Measurements from ENCODE around the gene PCDH15.

PCDH15 gene

GRCh38 chr10:53836638-53837037 lies 964.4 kb downstream of the PCDH15 start:
- Histone ChIP-seq H3K27me3 (ENCODE audit: insufficient read depth, low read length) (0 out of 2 replicates have a peak, but pooled peaks cover 9% of the 10 kb centered on the region), H2AFZ (ENCODE audit: low read length, unreplicated experiment) (no peak overlapping the region), H3K79me2 (ENCODE audit: control insufficient read depth, insufficient read depth, low read length, unreplicated experiment) (no peaks in the 10 kb centered on the region), H3K4me1 (ENCODE audit: control insufficient read depth, insufficient read depth, low read length, unreplicated experiment) (no peaks in the 10 kb centered on the region), H3K4me3 (ENCODE audit: low read depth, low read length) (no peak overlapping the region), H3K36me3 (ENCODE audit: insufficient read depth, low read length) (no peaks in the 10 kb centered on the region), H3K27ac (ENCODE audit: low read depth, low read length) (no peak overlapping the region)

DNA sequence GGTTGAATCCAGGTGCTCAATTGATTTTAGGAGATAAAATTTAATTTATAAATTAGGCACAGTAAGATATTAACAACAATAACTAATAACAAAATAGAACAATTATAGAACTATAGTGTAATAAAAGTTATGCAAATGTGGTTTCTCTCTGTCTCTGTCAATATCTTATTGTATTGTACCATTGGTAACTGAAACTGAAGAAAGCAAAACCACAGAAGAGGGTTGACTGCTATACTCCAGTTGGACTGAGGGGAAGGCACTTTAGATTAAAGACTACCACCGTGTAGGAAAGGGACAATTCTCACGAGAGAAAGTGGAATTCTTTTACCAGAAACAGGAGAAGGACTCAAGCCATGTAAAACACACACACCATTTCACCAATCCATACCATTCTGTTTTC lies 967.1 kb downstream of the PCDH15 start:
- Histone ChIP-seq H3K4me3 (ENCODE audit: low read depth, low read length) (no peak overlapping the region), H3K27ac (ENCODE audit: low read depth, low read length) (no peak overlapping the region), H3K27me3 (ENCODE audit: insufficient read depth, low read length) (no peaks in the 10 kb centered on the region), H3K36me3 (ENCODE audit: insufficient read depth, low read length) (no peaks in the 10 kb centered on the region), H3K79me2 (ENCODE audit: control insufficient read depth, insufficient read depth, low read length, unreplicated experiment) (no peaks in the 10 kb centered on the region), H3K4me1 (ENCODE audit: control insufficient read depth, insufficient read depth, low read length, unreplicated experiment) (no peaks in the 10 kb centered on the region), H2AFZ (ENCODE audit: low read length, unreplicated experiment) (no peak overlapping the region)

- H2AFZ ChIP-seq (ENCODE audit: low read length, unreplicated experiment), result no peak overlapping the region
- no peaks in the 10 kb centered on the region for H3K4me1 ChIP-seq (ENCODE audit: control insufficient read depth, insufficient read depth, low read length, unreplicated experiment)
- no peak overlapping the region for H3K4me3 ChIP-seq (ENCODE audit: low read depth, low read length)
- no peaks in the 10 kb centered on the region for H3K36me3 ChIP-seq (ENCODE audit: insufficient read depth, low read length)
- H3K27me3 ChIP-seq (ENCODE audit: insufficient read depth, low read length), result no peaks in the 10 kb centered on the region
- no peaks in the 10 kb centered on the region for H3K79me2 ChIP-seq (ENCODE audit: control insufficient read depth, insufficient read depth, low read length, unreplicated experiment)
- H3K27ac ChIP-seq (ENCODE audit: low read depth, low read length), result no peak overlapping the region
Measured at GRCh38 chr10:53827261-53827660, 973.8 kb downstream of the PCDH15 start.

DNA sequence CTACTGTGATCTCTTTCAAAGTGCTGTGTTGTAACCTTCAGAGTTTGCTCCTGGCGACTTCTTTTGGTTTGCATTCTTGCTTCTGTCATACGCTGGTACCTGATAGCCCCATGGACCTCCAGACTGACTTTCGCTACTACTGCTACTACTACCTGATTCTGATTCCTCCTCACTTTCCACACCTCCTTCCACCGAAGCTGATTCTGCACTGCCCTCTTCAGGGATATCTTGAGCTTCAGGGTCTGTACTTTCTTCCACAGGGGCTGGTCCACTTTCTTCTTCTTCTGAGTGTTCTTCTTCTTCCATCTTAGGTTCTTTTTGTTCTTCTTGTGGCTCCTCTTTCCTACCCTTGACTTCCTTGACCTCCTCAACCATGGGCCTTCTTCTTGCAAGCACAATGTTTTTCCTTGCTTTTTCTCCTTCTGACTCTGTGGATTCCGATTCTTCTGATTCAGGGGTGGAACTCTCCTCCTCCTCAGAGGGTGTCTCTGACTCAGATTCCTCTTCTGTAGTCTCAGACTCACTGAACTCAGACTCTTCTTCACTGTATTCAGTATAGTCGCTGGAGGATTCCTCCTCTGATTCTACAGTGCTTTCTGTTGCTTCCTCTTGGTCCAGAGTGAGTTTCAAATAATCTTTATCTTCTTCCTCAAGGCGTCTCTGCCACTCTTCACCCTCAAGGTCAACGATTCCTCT lies 992.2 kb downstream of the PCDH15 start:
- Histone ChIP-seq H3K4me1 (ENCODE audit: control insufficient read depth, insufficient read depth, low read length, unreplicated experiment) (no peaks in the 10 kb centered on the region), H3K27me3 (ENCODE audit: insufficient read depth, low read length) (no peaks in the 10 kb centered on the region), H3K4me3 (ENCODE audit: low read depth, low read length) (no peak overlapping the region), H3K27ac (ENCODE audit: low read depth, low read length) (no peak overlapping the region), H2AFZ (ENCODE audit: low read length, unreplicated experiment) (no peak overlapping the region), H3K36me3 (ENCODE audit: insufficient read depth, low read length) (no peaks in the 10 kb centered on the region), H3K79me2 (ENCODE audit: control insufficient read depth, insufficient read depth, low read length, unreplicated experiment) (no peaks in the 10 kb centered on the region)

DNA sequence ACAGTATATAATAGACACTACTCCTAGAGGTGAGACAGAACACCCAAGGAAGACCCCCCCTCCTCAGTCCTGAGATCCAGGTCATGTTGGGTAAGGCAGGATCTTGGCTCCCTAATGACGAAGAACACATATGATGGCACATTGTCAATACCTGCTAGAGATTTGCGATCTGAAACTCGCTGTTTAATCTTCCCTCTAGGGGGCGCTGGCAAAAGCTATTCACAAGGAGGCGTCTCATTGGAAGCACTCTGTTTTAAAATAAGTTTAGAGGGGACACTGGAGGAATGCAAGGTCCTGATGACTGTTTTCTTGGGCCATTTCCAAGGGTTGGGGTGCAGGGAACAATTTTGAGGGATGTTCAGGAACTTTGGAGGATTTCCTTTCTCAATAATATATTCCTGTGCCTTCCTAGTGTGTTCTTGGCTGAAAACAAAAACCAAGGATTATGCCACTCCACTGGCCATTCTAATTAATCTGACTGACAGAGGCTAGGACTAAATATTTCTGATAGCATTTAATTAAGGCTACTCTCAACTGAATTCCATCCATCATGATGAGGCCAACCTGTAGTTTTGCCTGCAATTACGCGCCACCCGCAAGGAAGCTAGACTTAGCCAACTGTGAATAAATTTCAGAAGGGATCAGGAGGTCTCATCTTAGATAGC lies 1014.7 kb downstream of the PCDH15 start:
- H3K36me3 ChIP-seq (ENCODE audit: insufficient read depth, low read length), result no peaks in the 10 kb centered on the region
- no peaks in the 10 kb centered on the region for H3K27me3 ChIP-seq (ENCODE audit: insufficient read depth, low read length)
- no peaks in the 10 kb centered on the region for H3K4me1 ChIP-seq (ENCODE audit: control insufficient read depth, insufficient read depth, low read length, unreplicated experiment)
- H2AFZ ChIP-seq (ENCODE audit: low read length, unreplicated experiment), result no peak overlapping the region
- H3K27ac ChIP-seq (ENCODE audit: low read depth, low read length), result no peak overlapping the region
- no peaks in the 10 kb centered on the region for H3K79me2 ChIP-seq (ENCODE audit: control insufficient read depth, insufficient read depth, low read length, unreplicated experiment)
- H3K4me3 ChIP-seq (ENCODE audit: low read depth, low read length), result no peak overlapping the region

GRCh38 chr10:53771701-53772100 lies 1029.3 kb downstream of the PCDH15 start:
- no peaks in the 10 kb centered on the region for H3K79me2 ChIP-seq (ENCODE audit: control insufficient read depth, insufficient read depth, low read length, unreplicated experiment)
- H3K36me3 ChIP-seq (ENCODE audit: insufficient read depth, low read length), result no peaks in the 10 kb centered on the region
- H3K4me1 ChIP-seq (ENCODE audit: control insufficient read depth, insufficient read depth, low read length, unreplicated experiment), result no peaks in the 10 kb centered on the region
- H3K4me3 ChIP-seq (ENCODE audit: low read depth, low read length), result no peak overlapping the region
- H3K27ac ChIP-seq (ENCODE audit: low read depth, low read length), result no peak overlapping the region
- no peaks in the 10 kb centered on the region for H3K27me3 ChIP-seq (ENCODE audit: insufficient read depth, low read length)
- no peak overlapping the region for H2AFZ ChIP-seq (ENCODE audit: low read length, unreplicated experiment)

DNA sequence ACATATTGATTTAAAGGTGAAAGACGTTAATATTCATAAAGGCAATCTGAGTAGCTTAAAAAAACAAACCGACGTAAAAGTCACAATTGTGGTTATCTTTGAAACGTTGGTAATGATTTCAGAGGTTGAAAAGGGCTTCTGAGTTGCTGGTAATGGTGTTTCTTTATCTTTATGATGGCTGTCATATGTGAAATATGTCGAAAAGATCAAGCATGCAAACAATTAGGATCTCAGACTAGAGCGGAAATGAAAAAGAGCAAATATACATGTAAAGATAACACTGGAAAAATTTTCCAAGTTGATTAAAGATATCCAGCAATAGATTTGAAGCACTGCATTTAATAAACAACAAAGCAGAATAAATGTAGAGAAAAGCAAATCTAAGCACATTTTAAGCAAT lies 1030.1 kb downstream of the PCDH15 start:
- Histone ChIP-seq H3K4me3 (ENCODE audit: low read depth, low read length) (no peak overlapping the region), H3K79me2 (ENCODE audit: control insufficient read depth, insufficient read depth, low read length, unreplicated experiment) (no peaks in the 10 kb centered on the region), H2AFZ (ENCODE audit: low read length, unreplicated experiment) (no peak overlapping the region), H3K36me3 (ENCODE audit: insufficient read depth, low read length) (no peaks in the 10 kb centered on the region), H3K4me1 (ENCODE audit: control insufficient read depth, insufficient read depth, low read length, unreplicated experiment) (no peaks in the 10 kb centered on the region), H3K27ac (ENCODE audit: low read depth, low read length) (no peak overlapping the region), H3K27me3 (ENCODE audit: insufficient read depth, low read length) (no peaks in the 10 kb centered on the region)

GRCh38 chr10:53765311-53765710 lies 1035.7 kb downstream of the PCDH15 start:
- Histone ChIP-seq H3K27ac (ENCODE audit: low read depth, low read length) (no peak overlapping the region), H3K4me3 (ENCODE audit: low read depth, low read length) (no peak overlapping the region), H3K27me3 (ENCODE audit: insufficient read depth, low read length) (no peaks in the 10 kb centered on the region), H2AFZ (ENCODE audit: low read length, unreplicated experiment) (no peak overlapping the region), H3K36me3 (ENCODE audit: insufficient read depth, low read length) (no peaks in the 10 kb centered on the region), H3K4me1 (ENCODE audit: control insufficient read depth, insufficient read depth, low read length, unreplicated experiment) (no peaks in the 10 kb centered on the region), H3K79me2 (ENCODE audit: control insufficient read depth, insufficient read depth, low read length, unreplicated experiment) (no peaks in the 10 kb centered on the region)

DNA sequence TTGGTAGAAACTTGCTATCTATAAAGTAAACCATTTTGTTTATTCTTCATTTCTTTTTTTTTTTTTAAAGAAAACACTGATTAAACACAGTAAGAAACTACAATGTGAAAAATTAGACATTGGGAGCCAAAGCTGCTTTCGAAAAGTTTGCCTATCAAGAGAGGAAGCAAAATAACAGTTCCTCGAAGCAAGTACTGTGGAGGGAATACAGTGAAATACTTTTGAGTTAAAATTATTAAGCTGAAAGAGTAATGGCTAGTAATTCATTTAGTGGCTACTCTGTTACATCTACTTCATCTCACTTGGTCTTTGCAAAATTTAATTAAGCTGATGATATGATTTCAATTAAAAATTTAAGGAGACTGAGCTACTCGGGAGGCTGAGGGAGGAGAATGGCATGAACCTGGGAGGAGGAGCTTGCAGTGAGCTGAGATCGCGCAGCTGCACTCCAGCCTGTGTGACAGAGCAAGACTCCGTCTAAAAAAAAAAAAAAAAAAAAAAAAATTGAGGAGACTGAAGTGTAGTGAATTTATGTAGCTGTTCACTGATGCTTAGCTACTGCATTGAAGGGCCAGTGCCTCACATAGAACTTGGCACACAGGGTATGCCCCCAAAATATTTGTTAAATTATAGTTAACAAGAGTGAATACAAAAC lies 1046.3 kb downstream of the PCDH15 start:
- H2AFZ ChIP-seq (ENCODE audit: low read length, unreplicated experiment), result no peak overlapping the region
- H3K27me3 ChIP-seq (ENCODE audit: insufficient read depth, low read length), result no peaks in the 10 kb centered on the region
- no peaks in the 10 kb centered on the region for H3K4me1 ChIP-seq (ENCODE audit: control insufficient read depth, insufficient read depth, low read length, unreplicated experiment)
- no peak overlapping the region for H3K27ac ChIP-seq (ENCODE audit: low read depth, low read length)
- no peaks in the 10 kb centered on the region for H3K36me3 ChIP-seq (ENCODE audit: insufficient read depth, low read length)
- no peak overlapping the region for H3K4me3 ChIP-seq (ENCODE audit: low read depth, low read length)
- no peaks in the 10 kb centered on the region for H3K79me2 ChIP-seq (ENCODE audit: control insufficient read depth, insufficient read depth, low read length, unreplicated experiment)

Measured in ACC112 (cell line).